Mesothelial cell of epicardium (in vitro differentiated cells): ENCODE data around the gene TMEM17. TPM values are rescaled to one million over a fixed set of nuclear protein-coding genes. Genes with fewer than 3 reads are reported as not detected.

Experiments
- DNase-seq, 2 experiments: peaks; one replicate each; pipeline ENCODE4 v3.0.0; 2021; ENCODE audit warnings: low spot score in 2 of 2; ENCODE audit not compliant: unreplicated experiment in 2 of 2
- H3K27ac Mint-ChIP-seq: 2 replicates; pipeline ENCODE4 v1.8.0; 2021; ENCODE audit warnings: mixed read lengths
- H3K27me3 Mint-ChIP-seq: 2 replicates; pipeline ENCODE4 v1.8.0; 2021; ENCODE audit warnings: low read depth, mixed read lengths
- H3K36me3 Mint-ChIP-seq: 2 replicates; pipeline ENCODE4 v1.8.0; 2021; ENCODE audit warnings: mixed read lengths
- H3K4me1 Mint-ChIP-seq: 2 replicates; pipeline ENCODE4 v1.8.0; 2021; ENCODE audit warnings: mixed read lengths
- H3K4me3 Mint-ChIP-seq: 2 replicates; pipeline ENCODE4 v1.8.0; 2021; ENCODE audit warnings: mild to moderate bottlenecking, moderate library complexity, mixed read lengths
- H3K9me3 Mint-ChIP-seq: 2 replicates; pipeline ENCODE4 v1.8.0; 2021; ENCODE audit warnings: mixed read lengths
- total RNA-seq: library from RNA; stranded (reverse); gene quantifications from 3 replicates; pipeline ENCODE4 v1.2.1, GENCODE V29; 2021
- TF ChIP-seq, protein P1 (sequence below): fragments of 200-600 bp; sonication (generic); IDR thresholded peaks from one replicate; pipeline ENCODE4 v1.5.0; 2021; ENCODE audit warnings: antibody characterized with exemption; ENCODE audit not compliant: unreplicated experiment

Gene TMEM17
- total RNA-seq, 1 donor from 2014 or later = 4.2 TPM

- H3K9me3 Mint-ChIP-seq = no peaks in the 10 kb centered on the region
- peaks cover 19% of the 10 kb centered on the region for H3K4me1 Mint-ChIP-seq
- no peaks in the 10 kb centered on the region for H3K27me3 Mint-ChIP-seq
- DNase-seq = no peak
- TF ChIP-seq, protein P1, sequence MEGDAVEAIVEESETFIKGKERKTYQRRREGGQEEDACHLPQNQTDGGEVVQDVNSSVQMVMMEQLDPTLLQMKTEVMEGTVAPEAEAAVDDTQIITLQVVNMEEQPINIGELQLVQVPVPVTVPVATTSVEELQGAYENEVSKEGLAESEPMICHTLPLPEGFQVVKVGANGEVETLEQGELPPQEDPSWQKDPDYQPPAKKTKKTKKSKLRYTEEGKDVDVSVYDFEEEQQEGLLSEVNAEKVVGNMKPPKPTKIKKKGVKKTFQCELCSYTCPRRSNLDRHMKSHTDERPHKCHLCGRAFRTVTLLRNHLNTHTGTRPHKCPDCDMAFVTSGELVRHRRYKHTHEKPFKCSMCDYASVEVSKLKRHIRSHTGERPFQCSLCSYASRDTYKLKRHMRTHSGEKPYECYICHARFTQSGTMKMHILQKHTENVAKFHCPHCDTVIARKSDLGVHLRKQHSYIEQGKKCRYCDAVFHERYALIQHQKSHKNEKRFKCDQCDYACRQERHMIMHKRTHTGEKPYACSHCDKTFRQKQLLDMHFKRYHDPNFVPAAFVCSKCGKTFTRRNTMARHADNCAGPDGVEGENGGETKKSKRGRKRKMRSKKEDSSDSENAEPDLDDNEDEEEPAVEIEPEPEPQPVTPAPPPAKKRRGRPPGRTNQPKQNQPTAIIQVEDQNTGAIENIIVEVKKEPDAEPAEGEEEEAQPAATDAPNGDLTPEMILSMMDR = no peak
- H3K4me3 Mint-ChIP-seq = no peak overlapping the region
- H3K36me3 Mint-ChIP-seq = no peaks in the 10 kb centered on the region
- H3K27ac Mint-ChIP-seq = no peak overlapping the region
Observed at GRCh38 chr2:62467475-62468321, 38.3 kb downstream of the TMEM17 start.

- Mint-ChIP-seq H3K27ac (no peak overlapping the region), H3K4me1 (peaks cover 13% of the 10 kb centered on the region), H3K36me3 (no peaks in the 10 kb centered on the region), H3K4me3 (no peak overlapping the region), H3K9me3 (no peaks in the 10 kb centered on the region), H3K27me3 (no peaks in the 10 kb centered on the region)
- DNase-seq = no peak
- TF ChIP-seq, protein P1 = no peak
Observed at GRCh38 chr2:62467100-62467474, 38.9 kb downstream of the TMEM17 start.

DNA sequence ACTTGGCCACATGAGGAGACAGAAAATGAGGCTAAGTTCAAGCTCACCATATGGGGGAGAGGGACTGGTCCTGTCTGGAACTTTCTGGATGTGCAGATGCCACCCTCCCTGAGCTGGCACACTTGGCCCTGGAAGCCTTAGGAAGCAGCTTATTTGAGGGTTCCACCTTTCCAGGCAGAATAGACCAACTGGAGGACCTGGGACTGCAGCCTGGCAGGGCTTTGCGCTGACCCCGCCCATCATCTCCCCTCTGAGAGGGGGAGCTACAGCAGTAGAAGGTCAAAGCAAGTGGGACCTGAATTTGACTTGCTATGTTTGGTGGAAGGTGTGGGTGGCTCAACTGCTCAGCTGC, 39.5 kb downstream of the TMEM17 start:
- Mint-ChIP-seq H3K27me3 (no peaks in the 10 kb centered on the region), H3K9me3 (no peaks in the 10 kb centered on the region), H3K4me1 (peaks cover 7% of the 10 kb centered on the region), H3K36me3 (no peaks in the 10 kb centered on the region), H3K4me3 (no peak overlapping the region), H3K27ac (peak overlapping the region; percentile 62)
- DNase-seq = no peak
- TF ChIP-seq, protein P1 = no peak

DNA sequence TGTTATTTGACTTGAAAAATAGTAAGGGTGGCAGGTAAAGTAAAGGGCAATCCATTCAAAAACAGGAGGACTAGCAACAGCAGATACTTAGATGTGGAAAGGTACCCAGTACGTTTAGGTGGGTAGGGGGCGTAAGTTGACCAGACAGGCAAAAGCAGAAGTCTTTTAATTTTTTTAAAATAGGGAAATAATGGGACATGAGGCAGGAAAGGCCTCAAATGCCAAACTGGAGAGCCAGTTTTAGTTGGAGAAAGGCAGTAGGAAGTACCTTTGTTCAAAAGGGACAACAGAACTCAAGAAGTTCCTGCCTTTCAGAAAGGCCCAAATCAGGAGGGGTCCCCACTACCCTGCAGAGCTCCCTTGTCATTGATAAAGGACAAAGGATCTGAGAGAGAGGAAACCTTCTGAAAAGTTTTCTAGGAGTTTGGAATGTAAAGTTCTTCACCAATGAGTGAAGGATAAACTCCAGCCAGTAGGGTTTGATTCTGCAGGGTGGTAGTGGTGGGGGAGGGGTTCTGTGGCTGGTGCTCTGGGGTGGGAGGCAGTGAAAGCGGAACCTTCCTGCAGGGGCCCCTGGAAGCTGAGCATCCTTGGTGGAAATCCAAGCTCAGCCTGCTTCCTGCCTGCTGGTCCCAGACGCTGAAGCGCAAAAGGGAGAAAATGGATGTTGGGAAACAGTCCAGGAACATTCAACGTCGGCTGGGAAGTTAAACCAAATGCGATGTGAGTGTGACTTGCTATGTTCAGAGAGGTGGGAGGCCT, 40.1 kb downstream of the TMEM17 start:
- no peaks in the 10 kb centered on the region for H3K27me3 Mint-ChIP-seq
- H3K27ac Mint-ChIP-seq = peak overlapping the region; percentile 62
- no peak for DNase-seq
- H3K4me1 Mint-ChIP-seq = peaks cover 6% of the 10 kb centered on the region
- H3K9me3 Mint-ChIP-seq = no peaks in the 10 kb centered on the region
- H3K4me3 Mint-ChIP-seq = no peak overlapping the region
- H3K36me3 Mint-ChIP-seq = no peaks in the 10 kb centered on the region
- TF ChIP-seq, protein P1 = no peak

DNA sequence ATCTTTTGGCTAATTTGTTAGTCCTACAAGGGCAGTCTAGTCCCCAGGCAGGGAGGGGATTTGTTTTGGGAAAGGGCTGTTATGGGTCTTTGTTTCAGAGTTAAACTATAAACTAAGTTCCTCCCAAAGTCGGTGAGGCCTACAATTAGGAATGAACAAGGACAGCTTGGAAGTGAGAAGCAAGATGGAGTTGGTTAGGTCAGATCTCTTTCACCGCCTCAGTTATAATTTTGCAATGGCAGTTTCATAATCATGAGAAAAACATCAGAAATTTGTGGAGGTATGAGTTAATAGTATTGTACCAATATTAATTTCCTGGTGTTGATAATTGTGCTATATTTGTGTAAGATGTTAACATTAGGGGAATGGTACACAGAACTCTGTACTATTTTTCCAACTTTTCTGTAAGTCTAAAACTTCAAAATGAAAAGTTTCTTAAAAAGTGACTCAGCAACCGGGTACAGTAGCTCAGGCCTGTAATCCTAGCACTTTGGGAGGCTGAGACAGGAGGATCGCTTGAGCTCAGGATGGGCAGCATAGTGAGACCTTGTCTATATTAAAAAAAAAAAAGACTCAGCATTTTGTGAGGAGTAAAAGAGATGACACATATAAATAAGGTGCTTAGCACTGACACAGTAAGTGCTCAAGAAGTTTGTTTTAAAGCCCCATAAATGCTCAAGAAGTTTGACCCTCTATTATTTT, 40.8 kb downstream of the TMEM17 start:
- H3K4me1 Mint-ChIP-seq = peaks cover 6% of the 10 kb centered on the region

More for the DNA sequence above, 40.8 kb downstream of the TMEM17 start:
- no peak for DNase-seq
- Mint-ChIP-seq H3K36me3 (no peaks in the 10 kb centered on the region), H3K9me3 (no peaks in the 10 kb centered on the region), H3K27ac (no peak overlapping the region), H3K4me3 (no peak overlapping the region), H3K27me3 (no peaks in the 10 kb centered on the region)
- TF ChIP-seq, protein P1 = no peak
